Neural progenitor cell (in vitro differentiated cells): ENCODE results near the gene MCRIP2.

Source experiments
- CTCF ChIP-seq: fragments of 200-600 bp; sonication (generic); IDR thresholded peaks from 2 replicates; pipeline ENCODE4 v1.5.1; 2017; ENCODE audit warnings: antibody characterized with exemption, mild to moderate bottlenecking
- EZH2 ChIP-seq: fragments of 200-600 bp; sonication (generic); IDR thresholded peaks from 2 replicates; pipeline ENCODE4 v1.6.1; 2017; ENCODE audit warnings: antibody characterized with exemption, mild to moderate bottlenecking, moderate library complexity
- EZH2phosphoT487 ChIP-seq: fragments of 200-600 bp; sonication (generic); IDR thresholded peaks from 2 replicates; pipeline ENCODE4 v1.6.1; 2017; ENCODE audit warnings: antibody characterized with exemption

GRCh38 chr16:662597-662996 lies 21.0 kb downstream of the MCRIP2 start:
- TF ChIP-seq CTCF (no peak), EZH2phosphoT487 (no peak), EZH2 (no peak)
